T-cell (primary cell): ENCODE results near the gene AATK. TPM values are rescaled to one million over a fixed set of nuclear protein-coding genes. Genes with fewer than 3 reads are reported as not detected.

Experiments
- total RNA-seq, 35 experiments: library from RNA in 6 of 35; stranded (reverse) in 6 of 35; fragments of 120-200 nt in 1 of 35; gene quantifications; one replicate each; pipeline versions ENCODE4 v1.2.1 to v1.2.4 and lab custom pipeline; 2013 to 2026

Gene AATK
- total RNA-seq, 5 donors from 2014 or later (not counting 1 experiment from before 2014, with no cell fraction given), result 0.63 to 11.1 (median 0.72) TPM

Other genes with a start within 250 kb of the AATK start
- gene CHMP6, start 174.4 kb downstream of the AATK start, total RNA-seq, result 10 to 100 TPM; 25.0 to 48.9 (median 43.2) TPM
- gene BAIAP2, start 131.1 kb downstream of the AATK start, total RNA-seq, result 10 to 100 TPM in 3 of 5 donors, 1 to 10 TPM in 2; 6.3 to 12.0 (median 10.1) TPM
- gene PVALEF, start 714 bp downstream of the AATK start, total RNA-seq, result not detected
- 10 to 100 TPM in 3 of 5 donors, 1 to 10 TPM in 2; 9.0 to 15.8 (median 11.2) TPM for gene CEP131, start 56.7 kb upstream of the AATK start, total RNA-seq
- gene TEPSIN, start 72.8 kb upstream of the AATK start, total RNA-seq, result 100 to 1,000 TPM in 3 of 5 donors, 10 to 100 TPM in 2; 73.8 to 169 (median 161) TPM
- gene NDUFAF8, start 73.1 kb upstream of the AATK start, total RNA-seq, result 10 to 100 TPM; 35.0 to 60.8 (median 51.2) TPM
- gene SLC38A10, start 129.1 kb upstream of the AATK start, total RNA-seq, result 10 to 100 TPM; 52.8 to 95.2 (median 82.3) TPM
- under 1 TPM; 0.23 to 0.82 (median 0.33) TPM for gene BAHCC1, start 229.2 kb upstream of the AATK start, total RNA-seq